Glomerular visceral epithelial cell (primary cell): ENCODE measurements around the gene P2RY8.
"Not testable (repeated sequence)": the region's sequence is repeated elsewhere in the genome, so short reads cannot be mapped to it uniquely, and the experiment has no call there.

ENCODE experiments used
- DNase-seq: peaks from one replicate; pipeline ENCODE4 v3.0.0-alpha.2; 2016; ENCODE audit errors: extremely low spot score

Gene P2RY8

GRCh38 chrX:1487401-1487800 lies 49.6 kb downstream of the P2RY8 start:
- no peak for DNase-seq

GRCh38 chrX:1486749-1487361 lies 50.1 kb downstream of the P2RY8 start:
- DNase-seq, result no peak

- no peak for DNase-seq
Observed at GRCh38 chrX:1486177-1486576, 50.8 kb downstream of the P2RY8 start.

GRCh38 chrX:1485033-1485432 lies 52.0 kb downstream of the P2RY8 start:
- DNase-seq, result no peak

GRCh38 chrX:1484638-1485019 lies 52.4 kb downstream of the P2RY8 start:
- DNase-seq, result no peak

GRCh38 chrX:1483843-1484637 lies 52.9 kb downstream of the P2RY8 start:
- DNase-seq, result no peak

- not testable (repeated sequence) for DNase-seq
Observed at GRCh38 chrX:1482530-1482928, 54.5 kb downstream of the P2RY8 start.

GRCh38 chrX:1481636-1482529 lies 55.1 kb downstream of the P2RY8 start:
- DNase-seq, result peak; percentile 51

GRCh38 chrX:1480082-1480785 lies 56.8 kb downstream of the P2RY8 start:
- no peak for DNase-seq

- no peak for DNase-seq
Observed at GRCh38 chrX:1477801-1478458, 59.1 kb downstream of the P2RY8 start.

GRCh38 chrX:1477229-1477628 lies 59.8 kb downstream of the P2RY8 start:
- no peak for DNase-seq

- no peak for DNase-seq
Observed at GRCh38 chrX:1476682-1477081, 60.3 kb downstream of the P2RY8 start.

GRCh38 chrX:1475881-1476280 lies 61.1 kb downstream of the P2RY8 start:
- no peak for DNase-seq

- DNase-seq, result no peak
Observed at GRCh38 chrX:1475481-1475880, 61.5 kb downstream of the P2RY8 start.

GRCh38 chrX:1474593-1474992 lies 62.4 kb downstream of the P2RY8 start:
- not testable (repeated sequence) for DNase-seq

GRCh38 chrX:1472975-1473374 lies 64.0 kb downstream of the P2RY8 start:
- DNase-seq, result no peak

- peak; percentile 78 for DNase-seq
Observed at GRCh38 chrX:1468250-1468772, 68.7 kb downstream of the P2RY8 start.

- DNase-seq, result no peak
Observed at GRCh38 chrX:1466971-1467561, 69.9 kb downstream of the P2RY8 start.

- no peak for DNase-seq
Observed at GRCh38 chrX:1466232-1466661, 70.7 kb downstream of the P2RY8 start.
